Gastrocnemius medialis (tissue), 4 donors: ENCODE results near the gene SETBP1. TPM values are rescaled to one million over a fixed set of nuclear protein-coding genes. Genes with fewer than 3 reads are reported as not detected.
A peak's percentile ranks its signal among the peaks of the same experiment; 100 is the strongest.

Source experiments
- ATAC-seq, 2 donors: fragments of 150-250 bp; one replicate each; pipeline ENCODE4 v1.9.1; 2016
- DNase-seq, 2 donors: peaks; one replicate each; pipeline ENCODE4 v3.0.0-alpha.2; 2019
- H3K27ac ChIP-seq, 4 donors: fragments of 200-600 bp; sonication (generic); 1 replicate in 1 of 4; 2 replicates in 3 of 4; pipeline ENCODE4 v1.5.1; 2016 to 2018; ENCODE audit warnings: mild to moderate bottlenecking in 2 of 4, moderate library complexity in 1 of 4
- H3K27me3 ChIP-seq, 3 donors: fragments of 200-600 bp; sonication (generic) in 2 of 3; 1 replicate in 1 of 3; 2 replicates in 2 of 3; pipeline versions ENCODE4 v1.5.1 to v1.6.0; 2016 to 2019; ENCODE audit warnings: mild to moderate bottlenecking in 1 of 3, moderate library complexity in 1 of 3
- H3K36me3 ChIP-seq, 2 donors: fragments of 200-600 bp; sonication (generic) in 1 of 2; one replicate each; pipeline ENCODE4 v1.5.1; 2017 to 2018
- H3K4me1 ChIP-seq, 2 donors: fragments of 200-600 bp; sonication (generic) in 1 of 2; one replicate each; pipeline ENCODE4 v1.5.1; 2016 to 2017; ENCODE audit warnings: mild to moderate bottlenecking in 2 of 2
- H3K4me3 ChIP-seq, 4 donors: fragments of 200-600 bp; sonication (generic) in 3 of 4; 1 replicate in 1 of 4; 2 replicates in 3 of 4; pipeline ENCODE4 v1.5.1; 2016 to 2019; ENCODE audit warnings: mild to moderate bottlenecking in 2 of 4
- H3K9me3 ChIP-seq, 3 donors: fragments of 200-600 bp; sonication (generic) in 2 of 3; 1 replicate in 1 of 3; 2 replicates in 2 of 3; pipeline ENCODE4 v1.5.1; 2016 to 2019
- POLR2A ChIP-seq, 2 donors: fragments of 450-650 bp; IDR thresholded peaks; one replicate each; pipeline ENCODE4 v1.6.1; 2017; ENCODE audit warnings: antibody characterized with exemption in 2 of 2, mild to moderate bottlenecking in 2 of 2, moderate library complexity in 2 of 2
- in situ Hi-C, 4 donors: fragments of 200-750 bp; cut with MboI; loops; one replicate each; pipeline versions ENCODE4 v1.15.0 to v1.8.0; 2017; ENCODE audit warnings: low sequenced_read_pairs in 4 of 4
- intact Hi-C: fragments of 100-400 bp; cut with DNase I; formaldehyde crosslinking; loops from one replicate; pipeline ENCODE4 v1.15.1; 2023; ENCODE audit warnings: low total_unique reads
- total RNA-seq, 4 donors: library from RNA; depleted of rRNA; stranded (reverse); fragments of >200 nt; gene quantifications; one replicate each; pipeline versions ENCODE4 v1.1.0 to v1.2.3, GENCODE V29; 2016
- TF ChIP-seq, protein P1 (sequence below), 5 experiments: fragments of 450-650 bp in 3 of 5; fragments of 200-600 bp in 2 of 5; sonication (generic) in 2 of 5; IDR thresholded peaks in 4 of 5; conservative IDR thresholded peaks in 1 of 5; 1 replicate in 4 of 5; 2 replicates in 1 of 5; pipeline ENCODE4 v1.5.1; 2016 to 2019; ENCODE audit warnings: antibody characterized with exemption in 5 of 5, mild to moderate bottlenecking in 3 of 5, moderate library complexity in 3 of 5

Gene SETBP1
- total RNA-seq, 4 donors from 2014 or later = 9.2 to 20.0 (median 15.3) TPM

GRCh38 chr18:44937960-44938719 lies 257.5 kb downstream of the SETBP1 start:
- Histone ChIP-seq H3K27me3 (no peaks in the 10 kb centered on the region), H3K4me1 (peaks cover 30 to 31% of the 10 kb centered on the region in 2 donors), H3K36me3 (no peaks in the 10 kb centered on the region), H3K27ac (no peak overlapping the region), H3K4me3 (no peak overlapping the region), H3K9me3 (no peaks in the 10 kb centered on the region)
- DNase-seq = no peak
- in situ Hi-C loops = no loop called here
- no peak for ATAC-seq
- TF ChIP-seq POLR2A (IDR thresholded peaks at IDR 0.05) = no peak
- intact Hi-C loops = no loop called here

DNA sequence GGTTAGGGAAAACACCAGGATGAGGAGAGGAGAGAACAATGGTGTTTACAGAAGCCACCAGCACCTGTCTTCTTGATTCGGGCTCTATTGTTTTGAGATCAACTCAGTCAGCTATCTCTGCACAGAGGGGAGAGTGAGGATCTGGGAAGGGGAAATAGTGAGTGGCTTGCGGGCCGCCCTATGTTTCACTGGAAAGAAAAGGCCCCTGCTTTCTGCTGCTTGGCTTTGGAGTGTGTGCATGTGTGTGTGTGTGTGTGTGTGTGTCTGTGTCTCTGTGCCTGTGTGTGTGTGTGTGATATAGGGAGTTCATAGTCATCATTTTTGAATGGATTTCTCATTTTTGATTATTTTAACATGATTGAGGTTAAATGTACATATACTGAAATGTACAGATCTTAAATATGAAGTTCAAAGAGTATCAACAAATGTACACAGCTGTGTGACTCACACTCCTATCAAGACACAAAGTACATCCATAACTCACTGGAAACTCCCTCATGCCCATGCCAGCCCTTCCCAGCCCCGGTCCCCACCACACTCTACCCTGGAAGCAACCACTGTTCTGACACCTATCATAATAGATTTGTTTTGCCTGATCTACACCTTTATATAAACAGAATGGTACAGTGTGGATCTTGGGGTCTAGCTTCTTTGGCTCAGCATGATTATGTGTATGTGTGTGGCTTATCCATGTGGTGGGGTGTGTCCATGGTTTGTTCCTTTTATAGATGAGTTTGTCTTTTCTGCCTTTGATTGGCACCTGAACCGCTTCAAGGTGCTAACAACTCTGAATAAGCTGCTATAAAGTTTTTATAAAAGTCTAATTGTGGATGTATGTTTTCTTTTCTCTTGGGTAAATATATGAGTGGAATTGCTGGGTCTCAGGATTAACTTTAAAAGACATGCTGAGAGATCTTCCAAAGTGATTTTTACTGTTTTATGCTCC lies 258.3 kb downstream of the SETBP1 start:
- Histone ChIP-seq H3K27me3 (no peaks in the 10 kb centered on the region), H3K4me3 (no peak overlapping the region), H3K9me3 (no peaks in the 10 kb centered on the region), H3K36me3 (no peaks in the 10 kb centered on the region), H3K4me1 (peaks cover 33 to 40% of the 10 kb centered on the region in 2 donors), H3K27ac (no peak overlapping the region)
- ATAC-seq (no peak), DNase-seq (no peak)
- in situ Hi-C loops (no loop called here), intact Hi-C loops (no loop called here)
- no peak for TF ChIP-seq POLR2A (IDR thresholded peaks at IDR 0.05)
- TF ChIP-seq, protein P1, sequence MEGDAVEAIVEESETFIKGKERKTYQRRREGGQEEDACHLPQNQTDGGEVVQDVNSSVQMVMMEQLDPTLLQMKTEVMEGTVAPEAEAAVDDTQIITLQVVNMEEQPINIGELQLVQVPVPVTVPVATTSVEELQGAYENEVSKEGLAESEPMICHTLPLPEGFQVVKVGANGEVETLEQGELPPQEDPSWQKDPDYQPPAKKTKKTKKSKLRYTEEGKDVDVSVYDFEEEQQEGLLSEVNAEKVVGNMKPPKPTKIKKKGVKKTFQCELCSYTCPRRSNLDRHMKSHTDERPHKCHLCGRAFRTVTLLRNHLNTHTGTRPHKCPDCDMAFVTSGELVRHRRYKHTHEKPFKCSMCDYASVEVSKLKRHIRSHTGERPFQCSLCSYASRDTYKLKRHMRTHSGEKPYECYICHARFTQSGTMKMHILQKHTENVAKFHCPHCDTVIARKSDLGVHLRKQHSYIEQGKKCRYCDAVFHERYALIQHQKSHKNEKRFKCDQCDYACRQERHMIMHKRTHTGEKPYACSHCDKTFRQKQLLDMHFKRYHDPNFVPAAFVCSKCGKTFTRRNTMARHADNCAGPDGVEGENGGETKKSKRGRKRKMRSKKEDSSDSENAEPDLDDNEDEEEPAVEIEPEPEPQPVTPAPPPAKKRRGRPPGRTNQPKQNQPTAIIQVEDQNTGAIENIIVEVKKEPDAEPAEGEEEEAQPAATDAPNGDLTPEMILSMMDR (IDR thresholded peaks at IDR 0.05 in 4 of 5, conservative IDR thresholded peaks at IDR 0.05 in 1 of 5) = no peak

- intact Hi-C loops = no loop called here
- no peaks in the 10 kb centered on the region for H3K36me3 ChIP-seq
- no peaks in the 10 kb centered on the region for H3K27me3 ChIP-seq
- no peak overlapping the region for H3K4me3 ChIP-seq
- DNase-seq (no peak), ATAC-seq (no peak)
- no peak for TF ChIP-seq POLR2A (IDR thresholded peaks at IDR 0.05)
- TF ChIP-seq, protein P1 (IDR thresholded peaks at IDR 0.05 in 4 of 5, conservative IDR thresholded peaks at IDR 0.05 in 1 of 5) = no peak
- H3K9me3 ChIP-seq = no peaks in the 10 kb centered on the region
- in situ Hi-C loops = no loop called here
- H3K4me1 ChIP-seq = peaks cover 26 to 33% of the 10 kb centered on the region in 2 donors
- H3K27ac ChIP-seq = no peak overlapping the region
These were observed 260.8 kb downstream of the SETBP1 start for GRCh38 chr18:44941516-44941915.

GRCh38 chr18:44942073-44942472 lies 261.4 kb downstream of the SETBP1 start:
- ATAC-seq (peak in 1 of 2 donors; percentile 77), DNase-seq (no peak)
- Histone ChIP-seq H3K9me3 (no peaks in the 10 kb centered on the region), H3K27me3 (no peaks in the 10 kb centered on the region), H3K36me3 (no peaks in the 10 kb centered on the region), H3K4me3 (no peak overlapping the region), H3K4me1 (peaks cover 26 to 33% of the 10 kb centered on the region in 2 donors), H3K27ac (no peak overlapping the region)
- intact Hi-C loops (no loop called here), in situ Hi-C loops (no loop called here)
- no peak for TF ChIP-seq POLR2A (IDR thresholded peaks at IDR 0.05)
- TF ChIP-seq, protein P1 (IDR thresholded peaks at IDR 0.05 in 4 of 5, conservative IDR thresholded peaks at IDR 0.05 in 1 of 5) = no peak
